ENCODE results near the gene LZTFL1.

LZTFL1 gene

GRCh38 chr3:45779746-45780735 is 61.9 kb downstream of the LZTFL1 start:
- TF ChIP-seq CTCF (IDR thresholded peaks at IDR 0.05) (no peak), ZFX (IDR thresholded peaks at IDR 0.05; ENCODE audit: borderline replicate concordance) (no peak)
- no peak overlapping the region for H3K27ac ChIP-seq

GRCh38 chr3:45778761-45779201 is 63.1 kb downstream of the LZTFL1 start:
- H3K27ac ChIP-seq = no peak overlapping the region

GRCh38 chr3:45777746-45778386 is 64.1 kb downstream of the LZTFL1 start:
- TF ChIP-seq ZFX (IDR thresholded peaks at IDR 0.05; ENCODE audit: borderline replicate concordance) = no peak
- no peak for TF ChIP-seq CTCF (IDR thresholded peaks at IDR 0.05)
- H3K27ac ChIP-seq = no peak overlapping the region

More at GRCh38 chr3:45778761-45779201, 63.1 kb downstream of the LZTFL1 start:
- TF ChIP-seq ZFX (IDR thresholded peaks at IDR 0.05; ENCODE audit: borderline replicate concordance) (no peak), CTCF (IDR thresholded peaks at IDR 0.05) (no peak)

GRCh38 chr3:45777111-45777745 is 64.7 kb downstream of the LZTFL1 start:
- no peak overlapping the region for H3K27ac ChIP-seq
- no peak for TF ChIP-seq CTCF (IDR thresholded peaks at IDR 0.05)
- TF ChIP-seq ZFX (IDR thresholded peaks at IDR 0.05; ENCODE audit: borderline replicate concordance) = no peak

GRCh38 chr3:45776611-45777010 is 65.3 kb downstream of the LZTFL1 start:
- TF ChIP-seq CTCF (IDR thresholded peaks at IDR 0.05) = no peak
- no peak for TF ChIP-seq ZFX (IDR thresholded peaks at IDR 0.05; ENCODE audit: borderline replicate concordance)

GRCh38 chr3:45776301-45776595 is 65.7 kb downstream of the LZTFL1 start:
- TF ChIP-seq ZFX (IDR thresholded peaks at IDR 0.05; ENCODE audit: borderline replicate concordance) (no peak), CTCF (IDR thresholded peaks at IDR 0.05) (no peak)

More at GRCh38 chr3:45776611-45777010, 65.3 kb downstream of the LZTFL1 start:
- H3K27ac ChIP-seq = no peak overlapping the region

More at GRCh38 chr3:45776301-45776595, 65.7 kb downstream of the LZTFL1 start:
- no peak overlapping the region for H3K27ac ChIP-seq

Measured in 22Rv1 (cell line).